Neural progenitor cell (in vitro differentiated cells): ENCODE results near the gene DEAF1.

Source experiments
- CTCF ChIP-seq: fragments of 200-600 bp; sonication (generic); IDR thresholded peaks from 2 replicates; pipeline ENCODE4 v1.5.1; 2017; ENCODE audit warnings: antibody characterized with exemption, mild to moderate bottlenecking
- EZH2phosphoT487 ChIP-seq: fragments of 200-600 bp; sonication (generic); IDR thresholded peaks from 2 replicates; pipeline ENCODE4 v1.6.1; 2017; ENCODE audit warnings: antibody characterized with exemption

GRCh38 chr11:697811-698311 lies 2.8 kb upstream of the DEAF1 start:
- TF ChIP-seq CTCF (no peak), EZH2phosphoT487 (no peak)
